ENCODE data around the gene TPCN1. TPM values are rescaled to one million over a fixed set of nuclear protein-coding genes. Genes with fewer than 3 reads are reported as not detected.

TPCN1 gene
- total RNA-seq, 3 donors from 2014 or later: 46.9 to 71.7 (median 59.5) TPM

DNA sequence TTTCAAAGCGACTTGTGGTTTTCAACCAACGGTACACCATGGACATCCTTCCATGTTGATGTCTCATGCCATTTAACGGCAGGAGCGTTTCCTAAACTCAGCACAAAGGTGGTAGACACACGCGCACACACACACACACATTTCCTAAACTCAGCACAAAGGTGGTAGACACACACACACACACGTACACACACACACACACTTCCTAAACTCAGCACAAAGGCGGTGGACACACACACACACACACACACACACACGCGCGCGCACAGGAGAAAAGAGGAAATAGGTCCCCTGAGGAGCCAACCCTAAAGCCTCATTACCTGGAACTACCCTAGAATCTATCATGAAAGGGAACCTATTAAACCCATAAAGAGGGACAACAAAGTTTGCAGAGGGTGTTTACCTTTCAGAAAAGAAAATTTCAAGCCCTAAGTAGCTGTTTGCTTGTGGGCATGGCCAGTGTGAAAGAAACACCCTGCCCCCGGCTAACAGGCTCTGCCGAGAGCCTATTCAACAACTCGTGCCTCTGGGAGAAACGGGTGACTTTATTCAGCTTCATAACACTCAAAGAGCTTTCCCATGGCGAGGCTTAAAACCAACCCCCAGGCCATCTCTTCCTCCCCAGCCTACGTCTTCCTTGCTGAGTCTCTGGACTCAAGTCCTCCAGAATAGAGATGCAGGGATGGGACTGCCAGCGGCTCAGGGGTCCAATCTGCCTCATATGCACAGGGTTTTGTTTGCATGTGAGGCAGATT is 81.8 kb downstream of the TPCN1 start:
- no peak for TF ChIP-seq POLR2AphosphoS5 (IDR thresholded peaks at IDR 0.05)
- TF ChIP-seq POLR2A (IDR thresholded peaks at IDR 0.05): no peak
- H3K4me1 ChIP-seq: peaks cover 7 to 10% of the 10 kb centered on the region in 2 donors
- no peaks in the 10 kb centered on the region for H3K27me3 ChIP-seq
- intact Hi-C loops (cut with DNase I; ENCODE audit: low total_unique reads): no loop called here
- no peak for DNase-seq (ENCODE audit: low spot score in 2 of 2)
- peaks cover 5% of the 10 kb centered on the region for H3K36me3 ChIP-seq
- no peaks in the 10 kb centered on the region for H3K9me3 ChIP-seq
- H3K27ac ChIP-seq: no peak overlapping the region
- no peak overlapping the region for H3K4me3 ChIP-seq

DNA sequence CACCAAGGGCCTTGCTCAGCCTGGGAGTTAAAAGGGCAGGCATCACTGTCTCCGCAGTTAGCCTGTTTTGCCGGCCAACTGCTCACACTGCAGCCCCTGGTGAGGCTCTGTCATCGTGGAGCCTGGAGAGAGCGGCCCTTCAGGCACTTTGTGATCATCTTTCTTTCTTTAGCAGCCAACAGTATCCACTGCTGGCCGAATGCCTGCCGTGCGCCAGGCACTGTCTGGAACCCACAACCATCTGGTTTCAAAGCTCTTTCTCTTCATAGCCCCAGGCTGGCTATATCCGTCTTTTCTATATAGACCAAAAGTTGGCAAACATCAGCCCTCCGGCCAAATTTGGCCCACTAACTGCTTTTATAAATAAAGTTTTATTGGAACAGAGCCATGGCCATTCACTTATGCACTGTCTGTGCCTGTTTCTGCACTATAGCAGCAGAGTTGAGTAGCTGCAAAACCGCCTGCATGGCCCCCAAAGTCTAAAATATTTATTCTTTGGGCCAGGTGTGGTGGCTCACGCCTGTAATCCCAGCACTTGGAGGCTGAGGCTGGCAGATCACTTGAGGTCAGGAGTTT is 84.1 kb downstream of the TPCN1 start:
- Histone ChIP-seq H3K36me3 (peaks cover 10% of the 10 kb centered on the region), H3K27ac (no peak overlapping the region), H3K4me3 (no peak overlapping the region), H3K9me3 (no peaks in the 10 kb centered on the region), H3K27me3 (no peaks in the 10 kb centered on the region), H3K4me1 (no peaks in the 10 kb centered on the region)
- DNase-seq (ENCODE audit: low spot score in 2 of 2): no peak
- TF ChIP-seq POLR2A (IDR thresholded peaks at IDR 0.05) (no peak), POLR2AphosphoS5 (IDR thresholded peaks at IDR 0.05) (no peak)
- TF ChIP-seq, protein P1, sequence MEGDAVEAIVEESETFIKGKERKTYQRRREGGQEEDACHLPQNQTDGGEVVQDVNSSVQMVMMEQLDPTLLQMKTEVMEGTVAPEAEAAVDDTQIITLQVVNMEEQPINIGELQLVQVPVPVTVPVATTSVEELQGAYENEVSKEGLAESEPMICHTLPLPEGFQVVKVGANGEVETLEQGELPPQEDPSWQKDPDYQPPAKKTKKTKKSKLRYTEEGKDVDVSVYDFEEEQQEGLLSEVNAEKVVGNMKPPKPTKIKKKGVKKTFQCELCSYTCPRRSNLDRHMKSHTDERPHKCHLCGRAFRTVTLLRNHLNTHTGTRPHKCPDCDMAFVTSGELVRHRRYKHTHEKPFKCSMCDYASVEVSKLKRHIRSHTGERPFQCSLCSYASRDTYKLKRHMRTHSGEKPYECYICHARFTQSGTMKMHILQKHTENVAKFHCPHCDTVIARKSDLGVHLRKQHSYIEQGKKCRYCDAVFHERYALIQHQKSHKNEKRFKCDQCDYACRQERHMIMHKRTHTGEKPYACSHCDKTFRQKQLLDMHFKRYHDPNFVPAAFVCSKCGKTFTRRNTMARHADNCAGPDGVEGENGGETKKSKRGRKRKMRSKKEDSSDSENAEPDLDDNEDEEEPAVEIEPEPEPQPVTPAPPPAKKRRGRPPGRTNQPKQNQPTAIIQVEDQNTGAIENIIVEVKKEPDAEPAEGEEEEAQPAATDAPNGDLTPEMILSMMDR (IDR thresholded peaks at IDR 0.05): no peak
- intact Hi-C loops (cut with DNase I; ENCODE audit: low total_unique reads): no loop called here

DNA sequence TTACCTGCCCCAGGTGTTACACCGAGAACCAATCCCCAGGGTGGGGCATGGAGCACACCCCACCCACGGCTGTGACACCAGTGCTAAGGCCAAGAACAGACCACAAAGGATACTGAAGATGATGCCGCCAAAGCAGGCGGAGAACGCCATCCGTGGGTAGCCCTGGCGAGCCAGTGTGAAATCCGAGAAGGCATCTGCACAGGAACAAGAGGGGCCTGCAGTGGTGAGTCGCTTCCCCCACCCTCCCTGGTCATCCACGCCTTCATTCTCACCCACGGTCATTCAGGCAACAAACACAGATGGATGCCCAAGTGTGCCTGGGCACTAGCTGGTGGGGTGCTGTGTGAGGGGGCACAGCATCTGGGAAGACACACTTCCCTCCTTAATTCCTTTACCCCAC is 85.1 kb downstream of the TPCN1 start:
- no peak for DNase-seq (ENCODE audit: low spot score in 2 of 2)
- Histone ChIP-seq H3K36me3 (peaks cover 10% of the 10 kb centered on the region), H3K27ac (no peak overlapping the region), H3K27me3 (no peaks in the 10 kb centered on the region), H3K4me1 (no peaks in the 10 kb centered on the region), H3K4me3 (no peak overlapping the region), H3K9me3 (no peaks in the 10 kb centered on the region)
- no peak for TF ChIP-seq POLR2A (IDR thresholded peaks at IDR 0.05)
- TF ChIP-seq, protein P1 (IDR thresholded peaks at IDR 0.05): no peak
- no peak for TF ChIP-seq POLR2AphosphoS5 (IDR thresholded peaks at IDR 0.05)
- intact Hi-C loops (cut with DNase I; ENCODE audit: low total_unique reads): no loop called here

DNA sequence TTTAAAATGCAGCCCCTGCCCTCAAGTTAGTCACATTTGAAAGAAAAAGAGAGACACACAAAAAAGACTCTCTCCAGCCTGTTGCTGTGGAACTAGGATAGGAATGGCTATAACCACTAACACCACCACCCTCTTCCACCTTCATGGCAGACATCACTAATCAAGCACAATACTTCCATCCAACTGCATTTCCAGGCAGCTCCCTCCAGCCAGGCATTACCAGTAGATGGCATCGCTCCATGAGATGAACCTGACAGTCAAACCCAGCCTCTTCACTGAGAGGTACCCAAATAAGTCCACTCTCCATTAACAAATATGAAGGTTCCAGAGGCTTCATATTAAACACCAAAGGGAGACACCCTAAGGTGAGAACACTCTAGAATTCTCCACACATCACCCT is 89.2 kb downstream of the TPCN1 start:
- no peaks in the 10 kb centered on the region for H3K27me3 ChIP-seq
- intact Hi-C loops (cut with DNase I; ENCODE audit: low total_unique reads): no loop called here
- H3K4me1 ChIP-seq: no peaks in the 10 kb centered on the region
- TF ChIP-seq, protein P1 (IDR thresholded peaks at IDR 0.05): no peak
- TF ChIP-seq POLR2A (IDR thresholded peaks at IDR 0.05): no peak
- TF ChIP-seq POLR2AphosphoS5 (IDR thresholded peaks at IDR 0.05): no peak
- H3K27ac ChIP-seq: no peak overlapping the region
- H3K36me3 ChIP-seq: peaks cover 18% of the 10 kb centered on the region
- no peaks in the 10 kb centered on the region for H3K9me3 ChIP-seq
- no peak overlapping the region for H3K4me3 ChIP-seq
- no peak for DNase-seq (ENCODE audit: low spot score in 2 of 2)

DNA sequence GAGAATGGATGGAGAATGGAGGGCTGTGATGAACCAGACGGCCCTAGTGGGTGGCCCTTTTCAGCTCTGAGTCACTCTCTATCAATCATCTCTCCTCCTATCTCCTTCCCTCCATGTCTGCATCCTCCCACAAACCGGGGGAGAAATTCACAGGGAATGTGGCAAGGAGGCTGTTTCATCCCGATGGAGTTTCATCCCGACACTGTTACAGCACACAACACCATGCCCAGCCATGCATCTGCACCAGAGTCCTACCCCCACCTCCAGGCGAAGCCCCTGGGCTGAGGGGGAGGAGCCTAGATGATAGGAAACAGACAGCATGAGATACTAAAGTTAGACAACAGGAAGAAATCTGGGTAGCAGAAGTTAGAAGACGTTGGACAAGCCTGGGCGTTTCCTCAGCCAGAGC is 92.9 kb downstream of the TPCN1 start:
- intact Hi-C loops (cut with DNase I; ENCODE audit: low total_unique reads): no loop called here
- H3K27me3 ChIP-seq: no peaks in the 10 kb centered on the region

More for the DNA sequence above, 92.9 kb downstream of the TPCN1 start:
- TF ChIP-seq POLR2AphosphoS5 (IDR thresholded peaks at IDR 0.05) (no peak), POLR2A (IDR thresholded peaks at IDR 0.05) (no peak)
- TF ChIP-seq, protein P1 (IDR thresholded peaks at IDR 0.05): no peak
- Histone ChIP-seq H3K36me3 (peaks cover 15% of the 10 kb centered on the region), H3K4me3 (no peak overlapping the region), H3K4me1 (no peaks in the 10 kb centered on the region), H3K9me3 (no peaks in the 10 kb centered on the region), H3K27ac (no peak overlapping the region)
- DNase-seq (ENCODE audit: low spot score in 2 of 2): no peak

All from breast epithelium (tissue), 4 donors.